Fibroblast of peridontal ligament (primary cell): ENCODE results near the gene SRPX2.

ENCODE experiments used
- DNase-seq: peaks from one replicate; pipeline ENCODE4 v3.0.0-alpha.2; 2010; ENCODE audit errors: extremely low read depth

The SRPX2 gene

GRCh38 chrX:100649550-100650356 is 5.8 kb downstream of the SRPX2 start:
- peak; percentile 92 for DNase-seq

DNA sequence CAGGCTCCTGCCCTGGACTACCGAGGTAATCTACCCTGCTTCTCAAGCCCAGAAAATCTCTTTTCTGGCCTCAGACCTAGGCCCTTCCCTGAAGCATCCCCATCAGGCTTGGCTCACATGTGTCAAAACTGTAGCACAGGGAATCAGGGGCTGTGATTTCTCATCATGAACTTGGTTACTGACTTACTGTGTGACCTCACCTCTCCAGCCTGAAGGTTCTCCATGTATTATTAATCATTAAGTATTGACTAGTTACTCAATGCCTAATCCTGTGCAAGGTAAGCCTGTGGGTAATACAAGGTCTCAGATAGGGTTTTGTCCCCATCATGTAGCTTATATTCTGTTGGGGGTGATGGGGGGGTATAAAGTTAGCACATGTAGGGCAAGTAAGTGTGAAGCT is 6.8 kb downstream of the SRPX2 start:
- DNase-seq, result no peak

DNA sequence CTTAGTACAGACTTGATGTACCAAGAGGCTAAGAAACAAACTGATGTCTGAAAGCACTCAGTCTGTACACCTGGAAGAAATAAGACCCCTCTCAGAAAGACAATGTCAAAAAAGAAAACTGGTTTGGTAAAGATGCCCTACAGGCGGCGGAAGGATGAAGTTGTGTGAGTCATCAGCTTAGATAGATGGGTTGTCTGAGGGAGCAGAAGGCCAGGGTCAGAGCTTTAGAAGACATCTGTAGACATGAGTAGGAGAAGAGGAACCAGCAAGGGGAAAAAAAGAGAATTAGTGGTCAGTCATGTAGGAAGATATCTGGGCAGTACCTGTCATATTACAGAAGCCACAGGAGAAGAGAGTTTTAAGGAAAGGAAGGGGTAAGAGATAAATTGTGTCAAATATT is 8.3 kb downstream of the SRPX2 start:
- no peak for DNase-seq

DNA sequence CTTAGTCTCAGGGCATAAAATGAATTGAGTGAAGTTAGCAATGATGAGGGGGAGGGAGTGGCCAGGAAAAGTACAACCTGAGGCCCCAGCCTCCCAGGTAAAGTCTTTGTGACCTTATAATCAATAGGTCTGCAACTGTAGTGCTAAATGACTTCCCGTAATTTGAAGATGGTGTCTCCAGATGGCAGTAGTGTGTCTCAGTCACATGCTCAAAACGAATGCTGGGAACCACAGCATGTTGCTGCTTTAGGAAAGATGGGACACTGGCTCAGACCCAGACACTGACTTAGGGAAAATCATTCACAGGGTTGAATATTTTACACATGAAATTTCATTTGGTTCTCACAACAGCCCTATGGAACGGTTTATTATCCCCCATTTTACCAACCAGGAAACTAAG is 10.3 kb downstream of the SRPX2 start:
- peak; percentile 35 for DNase-seq

DNA sequence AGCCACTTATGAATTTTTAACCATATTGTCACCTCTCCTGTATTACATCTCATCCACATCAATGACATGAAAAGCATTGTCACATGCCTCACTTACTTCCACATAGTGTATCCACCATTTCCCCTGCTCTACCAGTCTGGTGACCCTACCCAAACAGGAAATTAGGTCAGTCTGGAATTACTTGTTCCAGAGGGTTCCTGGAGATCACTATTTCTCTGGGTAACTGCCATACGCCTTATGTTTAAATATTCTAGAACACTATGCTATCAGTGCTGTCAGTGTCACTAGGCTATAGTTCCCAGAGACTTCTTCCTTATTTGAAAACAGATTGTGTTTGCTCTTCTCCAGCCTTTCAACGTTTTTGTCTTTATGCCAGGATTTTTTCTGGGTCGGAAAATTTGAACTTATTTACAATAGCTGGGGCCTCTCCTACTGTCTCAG is 15.0 kb downstream of the SRPX2 start:
- no peak for DNase-seq

GRCh38 chrX:100659431-100660137 is 15.6 kb downstream of the SRPX2 start:
- DNase-seq, result peak; percentile 25

- no peak for DNase-seq
These were observed 18.2 kb downstream of the SRPX2 start for GRCh38 chrX:100662170-100662569.

DNA sequence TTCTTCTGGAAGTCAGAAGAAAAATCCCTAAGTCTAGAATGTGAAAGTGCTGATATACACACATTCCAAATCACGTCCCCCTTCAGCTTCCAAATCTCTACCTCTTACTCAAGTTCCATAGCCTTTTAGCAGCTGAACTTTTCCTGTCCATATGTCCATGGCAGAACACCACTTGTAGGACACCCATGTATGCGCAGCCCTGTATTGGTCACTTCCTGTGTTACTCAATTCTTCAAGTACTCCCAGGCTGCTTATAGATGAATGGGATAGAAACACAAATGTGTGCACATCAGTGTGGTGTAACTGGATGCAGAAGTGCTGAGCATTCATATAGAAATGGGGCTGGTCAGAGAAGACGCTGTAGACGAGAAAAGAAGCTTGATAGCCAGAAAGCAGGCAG is 18.8 kb downstream of the SRPX2 start:
- no peak for DNase-seq

DNA sequence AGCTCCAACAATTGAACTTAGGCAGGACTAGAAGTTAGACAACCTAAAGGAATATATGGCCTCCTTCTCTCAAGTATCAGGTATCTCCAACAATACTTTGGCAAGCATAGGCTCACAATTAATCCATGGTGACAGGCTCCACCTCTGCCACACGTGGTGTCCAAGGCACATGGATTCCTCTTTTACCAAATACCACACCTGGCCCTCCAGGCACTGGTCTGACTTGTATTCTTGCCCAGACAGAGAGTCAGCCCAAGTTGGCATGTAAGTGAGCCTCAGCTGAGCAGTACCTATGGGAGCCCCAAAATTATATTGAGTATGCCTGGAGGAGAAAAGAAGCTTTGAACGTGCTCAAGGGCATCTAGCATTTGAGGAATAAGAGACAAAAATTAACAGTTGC is 19.6 kb downstream of the SRPX2 start:
- no peak for DNase-seq

DNA sequence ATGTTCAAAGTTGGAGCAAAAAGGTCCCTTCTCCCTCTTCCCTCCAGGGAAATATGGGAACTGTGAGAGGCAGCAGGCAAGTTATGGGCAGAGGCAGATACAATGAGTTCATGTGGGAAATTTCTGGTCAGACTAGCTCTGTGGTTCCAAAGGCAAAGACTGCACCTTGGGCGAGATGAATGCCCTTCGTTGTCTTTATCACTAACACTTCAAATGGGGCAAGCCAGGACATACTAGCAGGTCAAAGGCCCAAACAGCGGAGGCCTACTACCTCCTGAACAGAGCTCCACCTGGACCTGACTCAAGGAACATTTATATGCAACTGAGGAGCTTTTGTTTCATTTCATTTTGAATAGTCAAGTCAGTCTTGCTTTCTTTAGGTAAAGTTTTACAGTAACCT is 29.0 kb downstream of the SRPX2 start:
- no peak for DNase-seq

- peak; percentile 70 for DNase-seq
These were observed 29.5 kb downstream of the SRPX2 start for GRCh38 chrX:100673397-100673953.

DNA sequence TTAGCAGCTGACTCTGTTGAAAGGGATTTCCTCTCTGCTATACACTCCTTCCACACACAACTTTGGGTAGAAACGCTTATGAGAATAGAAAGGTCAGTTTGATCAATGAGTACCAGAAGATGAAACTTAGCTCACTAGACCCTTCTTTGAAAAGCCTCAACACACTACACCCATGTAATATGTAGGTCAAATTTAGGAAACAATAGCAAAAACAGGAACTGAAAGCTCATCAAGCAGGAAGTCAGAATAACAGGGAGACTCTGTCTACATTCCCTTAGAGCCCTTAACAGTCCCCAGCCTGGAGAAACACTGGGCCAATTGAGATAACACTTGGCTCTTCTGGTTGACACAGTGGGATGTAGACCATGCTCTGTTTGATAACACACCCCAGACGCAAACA is 30.7 kb downstream of the SRPX2 start:
- DNase-seq, result no peak

DNA sequence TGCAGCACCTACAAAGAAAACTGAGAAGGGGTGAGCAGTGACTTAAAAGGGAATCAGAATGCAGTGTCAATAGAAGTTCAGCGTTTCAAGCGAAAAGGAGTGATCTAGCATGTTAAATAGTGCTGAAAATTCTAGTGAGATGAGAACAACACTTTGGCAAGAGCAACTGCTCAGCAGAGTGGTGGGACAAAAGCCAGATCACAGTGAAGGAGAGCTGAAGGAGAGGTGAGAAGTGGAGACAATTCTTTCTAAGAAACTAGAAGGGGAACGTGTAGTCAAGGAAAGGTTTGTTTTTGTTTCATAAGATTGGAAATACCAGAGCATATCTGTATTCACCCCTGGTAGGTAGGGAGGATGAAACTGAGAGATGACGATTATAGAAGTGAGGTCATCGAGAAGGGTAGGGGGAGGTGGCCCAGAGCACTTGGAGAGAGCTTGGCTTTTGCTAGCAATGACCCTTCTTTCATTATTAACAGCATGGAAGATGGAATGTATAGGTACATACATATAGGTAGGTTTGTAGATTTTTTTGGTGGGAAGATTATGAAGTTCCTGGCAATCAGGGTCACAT is 33.7 kb downstream of the SRPX2 start:
- no peak for DNase-seq

DNA sequence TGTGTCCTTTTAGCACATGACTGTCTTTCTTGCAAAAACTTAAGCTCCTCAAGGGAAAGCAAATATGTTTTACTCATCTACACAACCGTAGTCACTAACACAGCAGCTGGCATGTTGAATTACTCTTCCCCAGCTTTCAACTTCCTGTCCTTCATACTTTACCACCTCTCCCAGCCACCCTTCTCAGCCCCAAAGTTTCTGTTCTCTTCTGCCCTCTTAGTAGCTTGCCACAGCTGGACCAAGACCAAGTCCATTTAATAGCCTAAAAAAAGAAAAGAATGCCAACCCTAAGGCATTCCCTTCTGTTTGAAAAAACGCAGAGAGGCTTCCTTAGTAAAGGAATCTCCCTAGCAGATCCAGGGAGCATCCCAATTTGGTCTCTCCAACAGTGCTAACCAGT is 36.8 kb downstream of the SRPX2 start:
- peak; percentile 29 for DNase-seq

GRCh38 chrX:100681599-100681998 is 37.6 kb downstream of the SRPX2 start:
- no peak for DNase-seq

- no peak for DNase-seq
These were observed 38.9 kb downstream of the SRPX2 start for GRCh38 chrX:100682939-100683338.

DNA sequence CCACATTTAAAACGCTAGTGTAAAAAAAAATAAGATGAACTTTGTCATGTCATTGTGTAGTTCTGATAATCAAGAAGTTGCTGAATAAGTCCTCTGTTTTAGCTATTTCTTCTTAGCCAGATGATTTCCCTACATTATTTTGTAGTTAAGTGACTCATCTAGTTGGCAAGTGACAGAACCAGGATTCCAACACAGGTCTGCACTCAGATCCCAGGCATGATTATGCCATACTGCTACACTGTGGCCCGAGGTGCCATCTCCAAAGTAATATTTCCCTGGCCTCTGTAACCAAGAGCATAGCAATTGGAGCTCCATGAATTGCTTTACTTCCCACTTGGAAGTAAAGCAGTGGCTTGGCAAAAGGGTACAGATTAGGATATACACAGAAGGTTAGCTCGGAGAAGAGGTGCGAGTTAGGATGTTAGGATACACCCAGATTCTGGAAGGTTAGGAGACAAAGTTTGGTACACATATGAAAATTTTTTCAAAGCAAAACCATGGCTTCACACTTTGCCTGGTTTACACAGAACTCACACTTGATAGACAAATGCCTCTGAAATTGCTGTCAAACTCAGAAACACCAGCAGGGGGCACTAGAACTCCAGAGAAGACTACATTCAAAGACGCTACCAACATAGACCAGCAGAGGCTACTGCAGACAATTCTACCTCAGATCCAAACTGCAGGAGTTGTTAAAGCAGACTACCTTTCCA is 41.4 kb downstream of the SRPX2 start:
- DNase-seq, result peak; percentile 85

DNA sequence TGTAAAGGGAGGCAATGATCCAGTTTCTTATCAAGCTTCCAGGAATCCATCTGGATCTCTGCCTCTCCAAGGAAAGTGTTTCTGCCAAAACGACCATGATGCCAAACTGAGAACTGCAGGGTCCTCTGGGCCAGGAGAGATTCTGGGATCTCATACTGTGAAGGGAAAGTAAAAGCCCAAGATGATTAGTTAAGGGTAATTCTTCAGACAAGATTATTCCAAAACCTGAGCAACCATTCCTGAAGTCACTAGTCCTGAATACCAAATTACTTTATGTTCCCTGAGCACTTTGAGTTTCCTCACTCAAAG is 42.0 kb downstream of the SRPX2 start:
- no peak for DNase-seq

DNA sequence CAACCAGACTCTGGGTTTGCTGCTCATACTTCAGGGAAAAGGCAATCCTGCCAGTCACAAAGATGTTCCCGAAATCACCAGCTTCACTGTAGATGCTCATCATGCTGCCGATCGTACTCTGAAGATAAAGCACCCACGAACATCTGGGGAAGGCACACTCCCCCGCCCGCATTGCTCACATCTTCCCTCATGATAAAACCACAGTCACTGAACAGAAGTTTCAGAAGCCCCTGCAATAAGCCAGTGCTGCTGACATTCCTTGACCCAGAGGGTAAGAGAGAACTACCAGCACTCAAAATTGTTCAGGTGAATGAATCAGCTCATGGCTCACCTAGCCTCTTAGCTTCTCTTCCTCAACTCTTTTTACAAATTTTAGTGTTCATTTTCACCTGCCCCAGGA is 43.1 kb downstream of the SRPX2 start:
- no peak for DNase-seq

DNA sequence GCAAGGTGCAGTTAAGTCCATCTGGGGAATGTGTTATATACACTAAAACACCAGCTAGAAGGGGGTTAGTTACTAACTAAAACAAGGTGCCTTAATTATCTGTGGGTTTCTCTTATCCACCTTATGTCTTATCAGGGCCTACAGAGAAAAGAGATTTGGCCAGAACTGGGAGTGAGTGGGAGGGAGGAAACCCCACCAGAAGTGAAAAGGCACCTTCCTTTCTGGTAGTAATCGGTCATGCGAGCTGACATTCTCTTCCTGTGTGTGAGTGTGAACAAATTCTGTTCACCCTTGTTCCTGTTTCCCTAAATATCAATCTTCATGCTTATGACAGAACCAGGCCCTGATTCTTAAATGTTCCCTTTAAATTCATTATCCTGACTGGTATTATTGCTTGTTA is 43.5 kb downstream of the SRPX2 start:
- no peak for DNase-seq

- DNase-seq, result no peak
These were observed 51.3 kb downstream of the SRPX2 start for GRCh38 chrX:100695302-100695701.

GRCh38 chrX:100695991-100696390 is 52.0 kb downstream of the SRPX2 start:
- DNase-seq, result no peak
